HepG2 (cell line): ENCODE data around the gene WDR27. TPM values are rescaled to one million over a fixed set of nuclear protein-coding genes. Genes with fewer than 3 reads are reported as not detected.

Experiments used
- FOXC1 ChIP-seq: sonication (generic); formaldehyde crosslinking; IDR thresholded peaks from 2 replicates; pipeline ENCODE4 v1.8.0; 2022; ENCODE audit warnings: mild to moderate bottlenecking, missing genetic modification reagents, borderline replicate concordance
- MIER3 ChIP-seq: IDR thresholded peaks from 2 replicates; pipeline ENCODE4 v1.6.1; 2016; ENCODE audit warnings: missing compliant biosample characterization, borderline replicate concordance
- XRCC5 ChIP-seq: fragments of 200-400 bp; formaldehyde crosslinking; optimal IDR thresholded peaks from 2 replicates; pipeline ENCODE3; 2017; ENCODE audit warnings: mild to moderate bottlenecking, low read length
- ZBTB38 ChIP-seq: sonication (generic); formaldehyde crosslinking; IDR thresholded peaks from 2 replicates; pipeline ENCODE4 v1.5.1; 2020; ENCODE audit warnings: mild to moderate bottlenecking, missing genetic modification reagents
- ZNF510 ChIP-seq: sonication (generic); formaldehyde crosslinking; IDR thresholded peaks from 2 replicates; pipeline ENCODE4 v1.4.0; 2020; ENCODE audit warnings: low read depth, mild to moderate bottlenecking, missing genetic modification reagents
- ZNF550 ChIP-seq: sonication (generic); formaldehyde crosslinking; IDR thresholded peaks from 2 replicates; pipeline ENCODE4 v1.4.0; 2020; ENCODE audit warnings: mild to moderate bottlenecking, missing genetic modification reagents, borderline replicate concordance
- ZNF563 ChIP-seq: sonication (generic); formaldehyde crosslinking; IDR thresholded peaks from 2 replicates; pipeline ENCODE4 v1.8.0; 2022; ENCODE audit warnings: mild to moderate bottlenecking, moderate library complexity, missing genetic modification reagents
- ZNF577 ChIP-seq: sonication (generic); formaldehyde crosslinking; IDR thresholded peaks from 2 replicates; pipeline ENCODE4 v1.4.0; 2020; ENCODE audit warnings: mild to moderate bottlenecking, low read depth, missing genetic modification reagents, borderline replicate concordance
- polyA plus RNA-seq, 8 experiments: library from polyadenylated mRNA; depleted of rRNA in 3 of 8; stranded (reverse) in 7 of 8; unstranded in 1 of 8; fragments of >200 nt; fragmentation: Illumina TruSeq in 4 of 8; extraction: Trizol in 4 of 8; gene quantifications; 2 replicates each; pipeline versions ENCODE4 v1.2.1 to v1.2.3, GENCODE V29; 2011 to 2016; ENCODE audit warnings: low read depth in 4 of 8, missing spikeins in 1 of 8, mixed read lengths in 1 of 8; ENCODE audit not compliant: insufficient read depth in 1 of 8
- total RNA-seq, 5 experiments: library from RNA; depleted of rRNA; stranded (reverse); fragments of >200 nt; fragmentation: Illumina TruSeq; extraction: Trizol; gene quantifications; 2 replicates each; pipeline ENCODE4 v1.2.3, GENCODE V29; 2016; ENCODE audit warnings: low read depth in 1 of 5
- TF ChIP-seq, protein P1 (sequence below): sonication (generic); formaldehyde crosslinking; IDR thresholded peaks from 2 replicates; pipeline ENCODE4 v1.5.0; 2020; ENCODE audit warnings: mild to moderate bottlenecking, missing genetic modification reagents, borderline replicate concordance
- TF ChIP-seq, protein P2 (sequence below), 2 experiments: IDR thresholded peaks; 2 replicates each; pipeline ENCODE4 v1.6.1; 2011 to 2012; ENCODE audit warnings: low read length in 2 of 2, borderline replicate concordance in 1 of 2, low read depth in 1 of 2, mild to moderate bottlenecking in 1 of 2, moderate library complexity in 1 of 2
- TF ChIP-seq, protein P3 (sequence below): sonication (generic); formaldehyde crosslinking; IDR thresholded peaks from 2 replicates; pipeline ENCODE4 v1.4.0; 2020; ENCODE audit warnings: missing genetic modification reagents
- TF ChIP-seq, protein P4 (sequence below): sonication (generic); formaldehyde crosslinking; IDR thresholded peaks from 2 replicates; pipeline ENCODE4 v1.5.0; 2020; ENCODE audit warnings: missing genetic modification reagents, mild to moderate bottlenecking, borderline replicate concordance

The WDR27 gene
- total and polyA plus RNA-seq, 2 of the 13 experiments (the other 11 are each of a cell fraction or from before 2014, with no cell fraction given) = 34.1 to 80.3 TPM

DNA sequence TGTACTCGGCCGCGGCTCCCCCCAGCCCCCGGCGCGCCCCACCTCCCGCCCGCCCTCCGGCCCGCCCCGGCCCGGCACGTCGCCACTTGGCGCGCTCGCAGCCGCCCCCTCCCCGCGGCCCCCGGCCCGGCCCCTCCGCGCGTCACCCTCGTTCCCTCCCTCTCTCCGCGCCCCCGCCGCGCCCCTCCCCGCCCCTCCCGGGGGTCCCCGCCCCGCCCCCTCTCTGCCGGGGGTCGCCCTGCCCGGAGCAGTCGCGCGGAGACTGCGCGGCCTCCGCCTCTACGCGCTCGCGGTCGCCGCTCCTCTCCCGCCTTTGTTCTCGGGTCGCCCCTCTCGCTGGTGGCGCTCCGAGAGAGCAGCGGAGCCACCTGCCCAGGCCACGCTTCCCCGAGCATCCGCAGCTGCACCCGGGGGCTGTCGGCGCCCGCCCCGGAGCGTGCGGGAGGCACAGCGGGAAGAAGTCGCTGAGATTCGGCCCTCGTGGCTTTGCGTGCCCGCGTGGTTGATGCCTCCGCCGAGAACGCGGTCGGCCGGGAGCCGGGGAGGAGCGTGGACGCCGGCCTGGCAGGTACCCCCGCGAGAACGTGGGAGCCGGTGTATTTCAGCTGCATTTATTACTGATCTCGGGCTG lies 22.8 kb upstream of the WDR27 start, which contains the start of gene PHF10 (continued):
- TF ChIP-seq, protein P1, sequence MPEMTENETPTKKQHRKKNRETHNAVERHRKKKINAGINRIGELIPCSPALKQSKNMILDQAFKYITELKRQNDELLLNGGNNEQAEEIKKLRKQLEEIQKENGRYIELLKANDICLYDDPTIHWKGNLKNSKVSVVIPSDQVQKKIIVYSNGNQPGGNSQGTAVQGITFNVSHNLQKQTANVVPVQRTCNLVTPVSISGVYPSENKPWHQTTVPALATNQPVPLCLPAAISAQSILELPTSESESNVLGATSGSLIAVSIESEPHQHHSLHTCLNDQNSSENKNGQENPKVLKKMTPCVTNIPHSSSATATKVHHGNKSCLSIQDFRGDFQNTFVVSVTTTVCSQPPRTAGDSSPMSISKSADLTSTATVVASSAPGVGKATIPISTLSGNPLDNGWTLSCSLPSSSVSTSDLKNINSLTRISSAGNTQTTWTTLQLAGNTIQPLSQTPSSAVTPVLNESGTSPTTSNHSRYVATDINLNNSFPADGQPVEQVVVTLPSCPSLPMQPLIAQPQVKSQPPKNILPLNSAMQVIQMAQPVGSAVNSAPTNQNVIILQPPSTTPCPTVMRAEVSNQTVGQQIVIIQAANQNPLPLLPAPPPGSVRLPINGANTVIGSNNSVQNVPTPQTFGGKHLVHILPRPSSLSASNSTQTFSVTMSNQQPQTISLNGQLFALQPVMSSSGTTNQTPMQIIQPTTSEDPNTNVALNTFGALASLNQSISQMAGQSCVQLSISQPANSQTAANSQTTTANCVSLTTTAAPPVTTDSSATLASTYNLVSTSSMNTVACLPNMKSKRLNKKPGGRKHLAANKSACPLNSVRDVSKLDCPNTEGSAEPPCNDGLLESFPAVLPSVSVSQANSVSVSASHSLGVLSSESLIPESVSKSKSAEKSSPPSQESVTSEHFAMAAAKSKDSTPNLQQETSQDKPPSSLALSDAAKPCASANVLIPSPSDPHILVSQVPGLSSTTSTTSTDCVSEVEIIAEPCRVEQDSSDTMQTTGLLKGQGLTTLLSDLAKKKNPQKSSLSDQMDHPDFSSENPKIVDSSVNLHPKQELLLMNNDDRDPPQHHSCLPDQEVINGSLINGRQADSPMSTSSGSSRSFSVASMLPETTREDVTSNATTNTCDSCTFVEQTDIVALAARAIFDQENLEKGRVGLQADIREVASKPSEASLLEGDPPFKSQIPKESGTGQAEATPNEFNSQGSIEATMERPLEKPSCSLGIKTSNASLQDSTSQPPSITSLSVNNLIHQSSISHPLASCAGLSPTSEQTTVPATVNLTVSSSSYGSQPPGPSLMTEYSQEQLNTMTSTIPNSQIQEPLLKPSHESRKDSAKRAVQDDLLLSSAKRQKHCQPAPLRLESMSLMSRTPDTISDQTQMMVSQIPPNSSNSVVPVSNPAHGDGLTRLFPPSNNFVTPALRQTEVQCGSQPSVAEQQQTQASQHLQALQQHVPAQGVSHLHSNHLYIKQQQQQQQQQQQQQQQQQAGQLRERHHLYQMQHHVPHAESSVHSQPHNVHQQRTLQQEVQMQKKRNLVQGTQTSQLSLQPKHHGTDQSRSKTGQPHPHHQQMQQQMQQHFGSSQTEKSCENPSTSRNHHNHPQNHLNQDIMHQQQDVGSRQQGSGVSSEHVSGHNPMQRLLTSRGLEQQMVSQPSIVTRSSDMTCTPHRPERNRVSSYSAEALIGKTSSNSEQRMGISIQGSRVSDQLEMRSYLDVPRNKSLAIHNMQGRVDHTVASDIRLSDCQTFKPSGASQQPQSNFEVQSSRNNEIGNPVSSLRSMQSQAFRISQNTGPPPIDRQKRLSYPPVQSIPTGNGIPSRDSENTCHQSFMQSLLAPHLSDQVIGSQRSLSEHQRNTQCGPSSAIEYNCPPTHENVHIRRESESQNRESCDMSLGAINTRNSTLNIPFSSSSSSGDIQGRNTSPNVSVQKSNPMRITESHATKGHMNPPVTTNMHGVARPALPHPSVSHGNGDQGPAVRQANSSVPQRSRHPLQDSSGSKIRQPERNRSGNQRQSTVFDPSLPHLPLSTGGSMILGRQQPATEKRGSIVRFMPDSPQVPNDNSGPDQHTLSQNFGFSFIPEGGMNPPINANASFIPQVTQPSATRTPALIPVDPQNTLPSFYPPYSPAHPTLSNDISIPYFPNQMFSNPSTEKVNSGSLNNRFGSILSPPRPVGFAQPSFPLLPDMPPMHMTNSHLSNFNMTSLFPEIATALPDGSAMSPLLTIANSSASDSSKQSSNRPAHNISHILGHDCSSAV = no peak; the same call in 1 of the 2 replicates
- TF ChIP-seq ZNF577 (CRISPR knock-in tag) (no peak), ZBTB38 (CRISPR knock-in tag) (peak; percentile 78), ZNF563 (CRISPR knock-in tag) (peak; percentile 95), ZNF510 (no peak), MIER3 (CRISPR knock-in tag) (no peak), XRCC5 (peak; percentile 17), FOXC1 (CRISPR knock-in tag) (peak; percentile 94; the same call in 1 of the 2 replicates), ZNF550 (CRISPR knock-in tag) (no peak)
- TF ChIP-seq, protein P2, sequence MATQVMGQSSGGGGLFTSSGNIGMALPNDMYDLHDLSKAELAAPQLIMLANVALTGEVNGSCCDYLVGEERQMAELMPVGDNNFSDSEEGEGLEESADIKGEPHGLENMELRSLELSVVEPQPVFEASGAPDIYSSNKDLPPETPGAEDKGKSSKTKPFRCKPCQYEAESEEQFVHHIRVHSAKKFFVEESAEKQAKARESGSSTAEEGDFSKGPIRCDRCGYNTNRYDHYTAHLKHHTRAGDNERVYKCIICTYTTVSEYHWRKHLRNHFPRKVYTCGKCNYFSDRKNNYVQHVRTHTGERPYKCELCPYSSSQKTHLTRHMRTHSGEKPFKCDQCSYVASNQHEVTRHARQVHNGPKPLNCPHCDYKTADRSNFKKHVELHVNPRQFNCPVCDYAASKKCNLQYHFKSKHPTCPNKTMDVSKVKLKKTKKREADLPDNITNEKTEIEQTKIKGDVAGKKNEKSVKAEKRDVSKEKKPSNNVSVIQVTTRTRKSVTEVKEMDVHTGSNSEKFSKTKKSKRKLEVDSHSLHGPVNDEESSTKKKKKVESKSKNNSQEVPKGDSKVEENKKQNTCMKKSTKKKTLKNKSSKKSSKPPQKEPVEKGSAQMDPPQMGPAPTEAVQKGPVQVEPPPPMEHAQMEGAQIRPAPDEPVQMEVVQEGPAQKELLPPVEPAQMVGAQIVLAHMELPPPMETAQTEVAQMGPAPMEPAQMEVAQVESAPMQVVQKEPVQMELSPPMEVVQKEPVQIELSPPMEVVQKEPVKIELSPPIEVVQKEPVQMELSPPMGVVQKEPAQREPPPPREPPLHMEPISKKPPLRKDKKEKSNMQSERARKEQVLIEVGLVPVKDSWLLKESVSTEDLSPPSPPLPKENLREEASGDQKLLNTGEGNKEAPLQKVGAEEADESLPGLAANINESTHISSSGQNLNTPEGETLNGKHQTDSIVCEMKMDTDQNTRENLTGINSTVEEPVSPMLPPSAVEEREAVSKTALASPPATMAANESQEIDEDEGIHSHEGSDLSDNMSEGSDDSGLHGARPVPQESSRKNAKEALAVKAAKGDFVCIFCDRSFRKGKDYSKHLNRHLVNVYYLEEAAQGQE (IDR thresholded peaks at IDR 0.05; ENCODE audit: borderline replicate concordance in 1 of 2, low read depth in 1 of 2, low read length in 2 of 2) = peak in 1 of 2 experiments; percentile 65; a peak in 1 of 4 replicates
- TF ChIP-seq, protein P3, sequence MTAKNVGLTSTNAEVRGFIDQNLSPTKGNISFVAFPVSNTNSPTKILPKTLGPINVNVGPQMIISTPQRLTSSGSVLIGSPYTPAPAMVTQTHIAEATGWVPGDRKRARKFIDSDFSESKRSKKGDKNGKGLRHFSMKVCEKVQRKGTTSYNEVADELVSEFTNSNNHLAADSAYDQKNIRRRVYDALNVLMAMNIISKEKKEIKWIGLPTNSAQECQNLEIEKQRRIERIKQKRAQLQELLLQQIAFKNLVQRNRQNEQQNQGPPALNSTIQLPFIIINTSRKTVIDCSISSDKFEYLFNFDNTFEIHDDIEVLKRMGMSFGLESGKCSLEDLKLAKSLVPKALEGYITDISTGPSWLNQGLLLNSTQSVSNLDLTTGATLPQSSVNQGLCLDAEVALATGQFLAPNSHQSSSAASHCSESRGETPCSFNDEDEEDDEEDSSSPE (CRISPR knock-in tag) = peak; percentile 87
- TF ChIP-seq, protein P4, sequence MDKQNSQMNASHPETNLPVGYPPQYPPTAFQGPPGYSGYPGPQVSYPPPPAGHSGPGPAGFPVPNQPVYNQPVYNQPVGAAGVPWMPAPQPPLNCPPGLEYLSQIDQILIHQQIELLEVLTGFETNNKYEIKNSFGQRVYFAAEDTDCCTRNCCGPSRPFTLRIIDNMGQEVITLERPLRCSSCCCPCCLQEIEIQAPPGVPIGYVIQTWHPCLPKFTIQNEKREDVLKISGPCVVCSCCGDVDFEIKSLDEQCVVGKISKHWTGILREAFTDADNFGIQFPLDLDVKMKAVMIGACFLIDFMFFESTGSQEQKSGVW (CRISPR knock-in tag) = peak; percentile 45; the same call in 1 of the 2 replicates
